CD4-positive, CD25-positive, alpha-beta regulatory T cell (primary cell): ENCODE measurements around the gene DNAH1. TPM values are rescaled to one million over a fixed set of nuclear protein-coding genes. Genes with fewer than 3 reads are reported as not detected.

Experiments
- ATAC-seq, 2 donors: fragments of 150-1000 bp; cut with Tn5 transposase; one replicate each; pipeline ENCODE4 v1.10.0; 2021; ENCODE audit warnings: low read depth in 2 of 2, moderate number of reproducible peaks in 2 of 2, moderate library complexity in 1 of 2
- DNase-seq, 3 donors: peaks; one replicate each; pipeline versions ENCODE4 v3.0.0 to v3.0.0-alpha.2; 2012 to 2022; ENCODE audit warnings: mixed read lengths in 1 of 3
- H3K27ac ChIP-seq: one replicate; pipeline ENCODE4 v1.7.0; 2013; ENCODE audit warnings: mild to moderate bottlenecking, low read length; ENCODE audit not compliant: insufficient read depth, poor library complexity, severe bottlenecking
- H3K27me3 ChIP-seq: one replicate; pipeline ENCODE4 v1.7.0; 2013; ENCODE audit warnings: low read length; ENCODE audit not compliant: control insufficient read depth, insufficient read depth
- H3K36me3 ChIP-seq: one replicate; pipeline ENCODE4 v1.7.0; 2013; ENCODE audit warnings: mild to moderate bottlenecking, low read length, moderate library complexity; ENCODE audit not compliant: control insufficient read depth, insufficient read depth
- H3K4me1 ChIP-seq: 2 replicates; pipeline ENCODE4 v1.7.0; 2013; ENCODE audit warnings: mild to moderate bottlenecking, low read length; ENCODE audit not compliant: insufficient read depth, control insufficient read depth, poor library complexity, severe bottlenecking
- H3K4me3 ChIP-seq: one replicate; pipeline ENCODE4 v1.7.0; 2013; ENCODE audit warnings: low read depth, mild to moderate bottlenecking, low read length, moderate library complexity
- H3K9me3 ChIP-seq, 2 experiments: 1 replicate in 1 of 2; 2 replicates in 1 of 2; pipeline ENCODE4 v1.7.0; 2013; ENCODE audit warnings: low read length in 2 of 2, mild to moderate bottlenecking in 1 of 2, moderate library complexity in 1 of 2; ENCODE audit not compliant: control insufficient read depth in 2 of 2
- H3K27ac Mint-ChIP-seq, 3 donors: one replicate each; pipeline ENCODE4 v1.8.0; 2020 to 2022; ENCODE audit warnings: mild to moderate bottlenecking in 3 of 3, mixed read lengths in 3 of 3, moderate library complexity in 2 of 3
- H3K27me3 Mint-ChIP-seq: one replicate; pipeline ENCODE4 v1.8.0; 2022; ENCODE audit warnings: mild to moderate bottlenecking, mixed read lengths
- H3K36me3 Mint-ChIP-seq: one replicate; pipeline ENCODE4 v1.8.0; 2020; ENCODE audit warnings: mixed read lengths
- H3K4me1 Mint-ChIP-seq, 4 donors: one replicate each; pipeline ENCODE4 v1.8.0; 2020 to 2022; ENCODE audit warnings: mixed read lengths in 4 of 4, mild to moderate bottlenecking in 1 of 4
- H3K4me3 Mint-ChIP-seq, 4 donors: one replicate each; pipeline ENCODE4 v1.8.0; 2020 to 2022; ENCODE audit warnings: mild to moderate bottlenecking in 4 of 4, mixed read lengths in 4 of 4, moderate library complexity in 3 of 4
- H3K9me3 Mint-ChIP-seq, 7 donors: one replicate each; pipeline ENCODE4 v1.8.0; 2020 to 2022; ENCODE audit warnings: mixed read lengths in 7 of 7, mild to moderate bottlenecking in 3 of 7, moderate library complexity in 2 of 7
- polyA plus RNA-seq, 4 donors: library from polyadenylated mRNA; unstranded; fragments of 300-500 nt; fragmentation: Illumina TruSeq; gene quantifications; one replicate each; pipeline ENCODE4 v1.2.3, GENCODE V29; 2021
- total RNA-seq: library from RNA; stranded (reverse); gene quantifications from one replicate; pipeline ENCODE4 v1.2.3, GENCODE V29; 2022

DNAH1 gene
- total and polyA plus RNA-seq, 5 donors from 2014 or later = 0.39 to 59.8 (median 0.67) TPM

DNA sequence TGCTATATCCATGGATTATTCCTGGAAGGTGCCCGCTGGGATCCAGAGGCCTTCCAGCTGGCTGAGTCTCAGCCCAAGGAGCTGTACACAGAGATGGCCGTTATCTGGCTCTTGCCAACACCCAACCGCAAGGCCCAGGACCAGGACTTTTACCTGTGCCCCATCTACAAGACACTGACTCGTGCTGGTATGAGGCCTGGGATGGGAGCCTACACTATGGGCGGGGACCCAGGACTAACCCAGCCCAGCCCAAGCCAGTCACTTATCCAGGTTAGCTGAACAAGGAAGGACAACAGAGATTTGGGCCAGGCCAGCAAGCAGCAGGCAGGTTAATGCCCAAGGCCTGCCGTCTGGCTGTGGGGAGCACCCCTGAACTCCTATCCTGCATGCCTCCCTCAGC lies 83.5 kb downstream of the DNAH1 start:
- Histone ChIP-seq H3K4me1 (no peaks in the 10 kb centered on the region), H3K4me3 (no peak overlapping the region), H3K27ac (no peak overlapping the region), H3K36me3 (peaks cover 56% of the 10 kb centered on the region), H3K27me3 (no peaks in the 10 kb centered on the region), H3K9me3 (no peaks in the 10 kb centered on the region)
- DNase-seq (no peak), ATAC-seq (no peak)
- Mint-ChIP-seq H3K36me3 (peaks cover 24% of the 10 kb centered on the region), H3K4me3 (no peak overlapping the region), H3K27ac (no peak overlapping the region), H3K4me1 (no peaks in the 10 kb centered on the region), H3K27me3 (no peaks in the 10 kb centered on the region), H3K9me3 (no peaks in the 10 kb centered on the region)

DNA sequence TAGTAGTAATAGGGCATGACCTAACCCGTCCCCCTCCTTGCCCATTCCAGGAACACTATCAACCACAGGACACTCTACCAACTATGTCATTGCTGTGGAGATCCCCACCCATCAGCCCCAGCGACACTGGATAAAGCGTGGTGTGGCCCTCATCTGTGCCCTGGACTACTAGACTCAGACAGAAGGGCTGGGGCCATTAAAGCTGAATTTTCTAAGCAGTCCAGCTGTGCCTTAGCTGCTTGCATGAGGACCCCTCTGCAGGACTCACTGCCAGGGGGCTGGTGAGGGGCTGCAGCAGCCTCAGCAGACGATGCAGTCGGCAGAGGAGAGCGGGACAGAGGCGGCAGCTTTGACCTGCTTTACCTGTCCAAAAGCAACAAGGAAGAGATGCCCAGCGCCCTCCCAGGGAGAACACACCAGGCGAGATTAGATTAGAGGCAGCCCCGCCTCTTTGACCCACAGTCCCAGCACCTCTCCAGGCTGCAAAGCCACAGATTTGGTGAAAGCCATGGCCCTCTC lies 84.2 kb downstream of the DNAH1 start:
- ATAC-seq (no peak), DNase-seq (no peak)
- Mint-ChIP-seq H3K27me3 (no peaks in the 10 kb centered on the region), H3K4me1 (peaks cover 0 to 2% (median 0%) of the 10 kb centered on the region in 4 donors), H3K4me3 (no peak overlapping the region), H3K27ac (peak overlapping the region in 1 of 3 donors; percentile 32), H3K9me3 (no peaks in the 10 kb centered on the region), H3K36me3 (peaks cover 27% of the 10 kb centered on the region)
- Histone ChIP-seq H3K36me3 (peaks cover 63% of the 10 kb centered on the region), H3K27me3 (no peaks in the 10 kb centered on the region), H3K4me1 (no peaks in the 10 kb centered on the region), H3K9me3 (no peaks in the 10 kb centered on the region), H3K27ac (no peak overlapping the region), H3K4me3 (no peak overlapping the region)

DNA sequence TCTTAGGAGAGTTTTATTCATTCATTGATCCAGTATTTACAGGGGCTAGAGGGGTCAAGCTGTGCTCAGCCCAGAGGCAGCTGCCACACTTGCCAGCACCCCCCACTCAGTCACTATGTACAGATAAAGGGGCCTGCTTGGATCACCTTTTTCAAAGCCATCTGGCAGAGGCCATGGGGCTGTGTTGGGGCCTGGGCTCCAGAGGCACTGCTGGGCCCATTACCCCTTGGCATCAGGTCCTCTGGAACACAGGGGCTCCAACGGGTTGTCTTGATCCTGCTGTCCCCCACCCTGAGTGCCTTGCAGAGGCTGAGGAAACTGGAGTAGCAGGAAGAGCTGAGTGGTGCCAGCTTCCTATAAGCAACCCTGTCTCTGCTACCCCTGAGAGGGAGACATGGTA lies 84.9 kb downstream of the DNAH1 start:
- DNase-seq = no peak
- Histone ChIP-seq H3K9me3 (no peaks in the 10 kb centered on the region), H3K27ac (no peak overlapping the region), H3K36me3 (peaks cover 70% of the 10 kb centered on the region), H3K4me1 (no peaks in the 10 kb centered on the region), H3K27me3 (no peaks in the 10 kb centered on the region), H3K4me3 (no peak overlapping the region)
- no peak for ATAC-seq
- Mint-ChIP-seq H3K36me3 (peaks cover 31% of the 10 kb centered on the region), H3K27me3 (no peaks in the 10 kb centered on the region), H3K9me3 (no peaks in the 10 kb centered on the region), H3K4me1 (peaks cover 0 to 2% (median 0%) of the 10 kb centered on the region in 4 donors), H3K27ac (peak overlapping the region in 2 of 3 donors; percentile 32 to 56), H3K4me3 (no peak overlapping the region)

DNA sequence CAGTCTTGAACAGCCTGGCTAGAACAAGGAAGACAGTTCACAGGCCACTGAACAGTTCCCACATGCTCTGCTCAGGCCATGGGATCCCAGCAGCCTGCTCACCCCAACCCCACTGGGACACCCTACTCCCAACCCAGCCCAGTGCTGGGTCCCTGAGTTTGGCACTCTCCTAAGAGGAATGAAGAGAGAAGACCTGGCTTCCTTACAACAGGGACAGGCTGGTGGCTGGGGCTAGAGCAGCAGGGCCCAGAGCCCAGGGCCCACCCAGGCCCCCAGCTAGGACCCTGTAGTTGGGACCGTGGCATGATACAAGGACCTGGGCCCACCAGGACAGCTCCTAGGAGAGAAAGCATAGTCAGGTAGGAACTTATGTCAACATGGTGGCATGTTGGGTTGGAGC lies 85.4 kb downstream of the DNAH1 start:
- H3K36me3 Mint-ChIP-seq = peaks cover 27% of the 10 kb centered on the region
- no peak overlapping the region for H3K27ac ChIP-seq
- no peaks in the 10 kb centered on the region for H3K27me3 ChIP-seq
- H3K4me3 ChIP-seq = no peak overlapping the region
- no peaks in the 10 kb centered on the region for H3K4me1 ChIP-seq
- no peak overlapping the region for H3K27ac Mint-ChIP-seq
- no peaks in the 10 kb centered on the region for H3K9me3 Mint-ChIP-seq
- H3K36me3 ChIP-seq = peaks cover 76% of the 10 kb centered on the region
- DNase-seq (no peak), ATAC-seq (peak in 1 of 2 donors; percentile 8)
- H3K9me3 ChIP-seq = no peaks in the 10 kb centered on the region
- H3K4me1 Mint-ChIP-seq = peaks cover 0 to 2% (median 0%) of the 10 kb centered on the region in 4 donors
- no peak overlapping the region for H3K4me3 Mint-ChIP-seq
- no peaks in the 10 kb centered on the region for H3K27me3 Mint-ChIP-seq

DNA sequence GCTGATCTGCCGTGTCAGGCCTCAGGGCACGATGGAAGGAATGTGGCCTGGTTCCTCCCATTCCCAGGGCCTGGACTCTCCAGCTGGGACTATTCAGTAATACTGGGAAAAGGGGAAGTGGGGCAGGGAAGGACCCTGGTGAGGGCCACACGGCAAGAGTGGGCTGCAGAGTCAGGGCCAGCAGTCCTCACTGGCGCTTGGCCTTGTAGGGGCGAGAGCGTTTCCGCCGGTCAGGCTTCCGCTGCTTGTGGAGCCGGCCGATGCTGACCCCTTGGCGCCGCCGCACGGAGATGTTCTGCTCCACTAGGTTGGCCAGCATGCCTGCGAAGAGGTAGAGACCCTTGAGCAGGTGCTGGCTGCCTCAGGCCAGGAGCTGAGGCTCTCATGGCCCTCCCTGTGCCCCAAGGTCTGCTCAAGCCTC lies 86.0 kb downstream of the DNAH1 start:
- Mint-ChIP-seq H3K4me1 (peaks cover 0 to 5% (median 0%) of the 10 kb centered on the region in 4 donors), H3K27me3 (no peaks in the 10 kb centered on the region), H3K27ac (no peak overlapping the region), H3K9me3 (no peaks in the 10 kb centered on the region), H3K4me3 (no peak overlapping the region), H3K36me3 (peaks cover 27% of the 10 kb centered on the region)
- Histone ChIP-seq H3K4me1 (no peaks in the 10 kb centered on the region), H3K9me3 (no peaks in the 10 kb centered on the region), H3K36me3 (peaks cover 79% of the 10 kb centered on the region), H3K4me3 (no peak overlapping the region), H3K27me3 (no peaks in the 10 kb centered on the region), H3K27ac (no peak overlapping the region)
- DNase-seq (no peak), ATAC-seq (no peak)

DNA sequence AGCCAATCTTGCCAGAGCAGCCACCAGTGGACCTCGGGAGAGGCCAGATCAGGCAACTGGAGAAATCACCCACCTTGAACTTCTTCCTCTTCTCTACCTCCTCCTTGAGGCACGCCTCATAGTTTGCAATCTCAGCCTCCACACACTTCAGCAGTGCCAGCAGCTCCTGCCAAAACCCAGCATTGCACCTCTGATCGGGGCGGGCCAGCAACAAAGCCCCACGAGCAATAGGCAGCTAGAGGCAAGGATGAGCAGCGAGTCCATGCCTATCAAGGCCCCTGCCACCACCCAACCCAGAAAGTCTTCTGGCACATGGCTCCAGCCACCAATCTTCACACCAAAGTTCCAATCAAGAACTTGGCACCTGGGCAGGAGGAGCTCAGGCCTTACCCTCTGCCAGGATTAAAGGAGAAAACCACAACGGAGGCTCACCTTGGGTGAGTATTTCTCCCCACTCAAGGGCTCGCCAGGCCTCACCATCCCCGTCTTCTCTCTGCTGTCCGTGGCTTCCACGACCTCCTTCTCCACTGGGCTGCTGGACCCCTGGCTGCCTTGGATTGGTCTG lies 86.7 kb downstream of the DNAH1 start:
- Mint-ChIP-seq H3K36me3 (peaks cover 32% of the 10 kb centered on the region), H3K4me3 (no peak overlapping the region), H3K4me1 (peaks cover 0 to 7% (median 1%) of the 10 kb centered on the region in 4 donors), H3K9me3 (no peaks in the 10 kb centered on the region), H3K27me3 (no peaks in the 10 kb centered on the region), H3K27ac (peak overlapping the region in 1 of 3 donors; percentile 48)
- Histone ChIP-seq H3K4me1 (no peaks in the 10 kb centered on the region), H3K9me3 (no peaks in the 10 kb centered on the region), H3K36me3 (peaks cover 83% of the 10 kb centered on the region), H3K27me3 (no peaks in the 10 kb centered on the region), H3K4me3 (no peak overlapping the region), H3K27ac (no peak overlapping the region)
- ATAC-seq (no peak), DNase-seq (no peak)

DNA sequence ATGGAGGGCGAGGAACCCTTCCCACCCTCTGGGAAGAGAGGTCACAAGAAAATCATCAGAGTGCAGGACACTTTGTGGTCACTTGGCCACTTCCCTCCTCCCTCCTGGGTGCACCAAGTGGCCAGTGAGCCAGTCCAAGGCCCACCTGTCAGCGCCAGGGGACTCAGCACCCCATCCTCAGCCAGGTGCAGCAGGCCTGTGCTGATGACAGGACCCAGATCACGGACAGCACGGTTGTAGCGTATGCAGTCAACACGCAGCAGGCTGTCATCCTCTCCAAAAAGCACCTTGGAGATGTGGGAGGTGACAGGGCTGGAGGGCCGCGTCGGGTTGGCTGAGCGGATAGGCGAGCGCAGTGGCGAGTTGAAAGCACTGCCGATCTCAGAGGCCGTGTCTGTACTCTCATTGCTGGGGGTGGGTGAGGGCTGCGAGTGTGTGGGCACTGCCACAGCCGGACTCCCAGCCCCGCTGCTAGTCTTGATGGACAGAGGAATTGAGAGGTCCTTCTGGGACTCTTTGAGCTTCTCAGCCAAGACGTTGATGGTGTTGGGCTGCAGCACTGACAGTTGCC lies 87.2 kb downstream of the DNAH1 start:
- peaks cover 82% of the 10 kb centered on the region for H3K36me3 ChIP-seq
- no peak overlapping the region for H3K27ac Mint-ChIP-seq

DNA sequence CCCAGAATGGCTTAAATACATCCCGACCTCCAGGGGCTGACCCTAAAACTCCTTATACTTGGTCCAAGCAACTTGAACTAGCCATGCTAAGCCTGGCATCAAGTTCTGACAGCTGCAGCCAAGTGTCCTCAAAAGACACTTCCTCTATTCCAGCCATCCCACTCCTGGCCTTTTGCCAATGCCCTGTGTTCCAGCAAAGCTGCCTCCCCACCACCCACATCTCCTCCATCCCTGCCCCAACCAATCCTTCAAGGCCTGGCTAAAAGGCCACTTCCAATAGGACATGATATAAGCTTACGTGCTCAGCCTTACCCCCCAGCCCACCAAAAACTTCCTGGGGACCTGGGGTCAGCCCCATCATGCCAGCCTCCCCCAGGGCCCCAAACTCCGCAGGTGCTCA lies 87.8 kb downstream of the DNAH1 start:
- Histone ChIP-seq H3K9me3 (no peaks in the 10 kb centered on the region), H3K27ac (no peak overlapping the region), H3K27me3 (no peaks in the 10 kb centered on the region), H3K36me3 (peaks cover 78% of the 10 kb centered on the region), H3K4me3 (no peak overlapping the region), H3K4me1 (peaks cover 8% of the 10 kb centered on the region)
- Mint-ChIP-seq H3K27me3 (no peaks in the 10 kb centered on the region), H3K9me3 (no peaks in the 10 kb centered on the region), H3K4me1 (peaks cover 5 to 19% (median 10%) of the 10 kb centered on the region in 4 donors), H3K27ac (peak overlapping the region in 1 of 3 donors; percentile 31), H3K36me3 (peaks cover 39% of the 10 kb centered on the region), H3K4me3 (peak overlapping the region in 1 of 4 donors; percentile 70)
- DNase-seq (no peak), ATAC-seq (no peak)

More for the DNA sequence above, 87.2 kb downstream of the DNAH1 start:
- Mint-ChIP-seq H3K27me3 (no peaks in the 10 kb centered on the region), H3K9me3 (no peaks in the 10 kb centered on the region), H3K36me3 (peaks cover 35% of the 10 kb centered on the region), H3K4me3 (peak overlapping the region in 1 of 4 donors; percentile 70), H3K4me1 (peaks cover 4 to 13% (median 7%) of the 10 kb centered on the region in 4 donors)
- H3K27me3 ChIP-seq = no peaks in the 10 kb centered on the region
- no peaks in the 10 kb centered on the region for H3K9me3 ChIP-seq
- ATAC-seq = no peak
- DNase-seq = no peak
- peaks cover 2% of the 10 kb centered on the region for H3K4me1 ChIP-seq
- no peak overlapping the region for H3K4me3 ChIP-seq
- no peak overlapping the region for H3K27ac ChIP-seq
